Testis (tissue), 3 donors: ENCODE results near the gene FAM47E. TPM values are rescaled to one million over a fixed set of nuclear protein-coding genes. Genes with fewer than 3 reads are reported as not detected.

ENCODE experiments used
- DNase-seq: peaks from one replicate; pipeline ENCODE4 v3.0.0-alpha.2; 2019
- H3K27ac ChIP-seq, 2 donors: fragments of 200-600 bp; sonication (generic); one replicate each; pipeline ENCODE4 v1.5.1; 2019
- H3K27me3 ChIP-seq: fragments of 200-600 bp; sonication (generic); one replicate; pipeline ENCODE4 v1.5.1; 2019
- H3K36me3 ChIP-seq: fragments of 200-600 bp; sonication (generic); one replicate; pipeline ENCODE4 v1.5.1; 2017; ENCODE audit warnings: low read depth; ENCODE audit errors: missing control alignments
- H3K4me1 ChIP-seq: fragments of 200-600 bp; sonication (generic); one replicate; pipeline ENCODE4 v1.5.1; 2019
- H3K4me3 ChIP-seq, 2 donors: fragments of 200-600 bp; sonication (generic); one replicate each; pipeline ENCODE4 v1.5.1; 2017 to 2019
- H3K9me3 ChIP-seq: fragments of 200-600 bp; sonication (generic); one replicate; pipeline ENCODE4 v1.5.1; 2017
- POLR2A ChIP-seq: fragments of 450-650 bp; IDR thresholded peaks from one replicate; pipeline ENCODE4 v1.6.1; 2017; ENCODE audit warnings: antibody characterized with exemption, mild to moderate bottlenecking, moderate library complexity
- WGBS, 2 donors: methylation state at CpG; one replicate each; pipeline ENCODE4 v1.1.5; 2018; 5-methylcytosine and 5-hydroxymethylcytosine counted together
- intact Hi-C: fragments of 100-400 bp; cut with DNase I; formaldehyde crosslinking; loops from one replicate; pipeline ENCODE4 v1.15.1; 2023; ENCODE audit warnings: low total_unique reads
- polyA plus RNA-seq: library from polyadenylated mRNA; stranded (reverse); fragments of 350-450 nt; fragmentation: Illumina TruSeq; extraction: RNeasy Lipid Tissue Mini Kit (QIAGEN cat#74804); gene quantifications from one replicate; pipeline ENCODE4 v1.2.3, GENCODE V29; 2014; ENCODE audit warnings: low read depth, low replicate concordance; ENCODE audit not compliant: insufficient read depth
- total RNA-seq, 2 donors: library from RNA; depleted of rRNA; stranded (reverse); fragments of >200 nt; gene quantifications; one replicate each; pipeline ENCODE4 v1.2.3, GENCODE V29; 2016
- TF ChIP-seq, protein P1 (sequence below), 3 experiments: fragments of 450-650 bp in 2 of 3; fragments of 200-600 bp in 1 of 3; sonication (generic) in 1 of 3; IDR thresholded peaks; one replicate each; pipeline ENCODE4 v1.5.1; 2016 to 2019; ENCODE audit warnings: antibody characterized with exemption in 3 of 3, mild to moderate bottlenecking in 2 of 3, moderate library complexity in 1 of 3

The FAM47E gene
- total and polyA plus RNA-seq, 3 donors from 2014 or later = 11.0 to 22.8 (median 15.4) TPM

DNA sequence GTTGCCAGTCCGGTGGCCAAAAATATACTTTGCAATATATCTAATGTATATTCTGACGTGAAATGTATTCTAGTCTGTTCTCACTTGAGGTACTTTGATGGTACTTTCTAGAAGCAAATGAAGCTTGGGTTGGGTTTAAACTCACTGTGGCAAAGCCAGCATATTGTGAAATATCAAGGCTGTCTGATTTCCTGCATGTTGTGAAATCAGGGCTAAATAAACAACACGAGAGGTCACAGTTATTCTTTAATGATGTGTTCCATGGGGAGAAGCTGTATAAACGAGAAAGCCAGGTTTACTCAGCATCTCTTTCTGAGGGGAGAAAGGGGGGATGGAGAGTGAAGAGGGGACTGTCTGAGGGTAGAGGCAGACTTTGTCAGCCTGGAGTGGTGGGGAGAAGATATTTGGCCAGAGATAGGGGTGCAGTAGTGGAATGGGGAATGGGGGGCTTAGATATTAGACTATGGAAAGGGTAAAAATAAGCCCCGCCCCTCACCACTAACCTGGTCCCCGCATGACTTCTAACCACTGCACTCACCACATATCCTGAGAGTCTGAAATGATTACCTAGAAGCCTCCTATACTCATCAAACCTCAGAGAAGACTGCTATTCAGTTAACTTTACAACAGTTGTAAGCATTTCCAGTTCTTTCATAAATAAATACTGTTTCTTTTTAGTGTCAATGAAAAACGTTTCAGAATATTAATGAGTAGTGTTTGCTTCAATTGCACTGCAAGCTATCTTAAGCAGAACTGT, 32.0 kb upstream of the FAM47E start:
- 65 to 70% methylated on average over 7 of the region's 7 CpGs for WGBS, 2 donors
- no peak overlapping the region for H3K4me3 ChIP-seq
- intact Hi-C loops = no loop called here
- H3K27ac ChIP-seq = no peak overlapping the region
- DNase-seq = no peak
- no peaks in the 10 kb centered on the region for H3K9me3 ChIP-seq
- no peaks in the 10 kb centered on the region for H3K27me3 ChIP-seq
- H3K36me3 ChIP-seq = no peaks in the 10 kb centered on the region
- TF ChIP-seq, protein P1, sequence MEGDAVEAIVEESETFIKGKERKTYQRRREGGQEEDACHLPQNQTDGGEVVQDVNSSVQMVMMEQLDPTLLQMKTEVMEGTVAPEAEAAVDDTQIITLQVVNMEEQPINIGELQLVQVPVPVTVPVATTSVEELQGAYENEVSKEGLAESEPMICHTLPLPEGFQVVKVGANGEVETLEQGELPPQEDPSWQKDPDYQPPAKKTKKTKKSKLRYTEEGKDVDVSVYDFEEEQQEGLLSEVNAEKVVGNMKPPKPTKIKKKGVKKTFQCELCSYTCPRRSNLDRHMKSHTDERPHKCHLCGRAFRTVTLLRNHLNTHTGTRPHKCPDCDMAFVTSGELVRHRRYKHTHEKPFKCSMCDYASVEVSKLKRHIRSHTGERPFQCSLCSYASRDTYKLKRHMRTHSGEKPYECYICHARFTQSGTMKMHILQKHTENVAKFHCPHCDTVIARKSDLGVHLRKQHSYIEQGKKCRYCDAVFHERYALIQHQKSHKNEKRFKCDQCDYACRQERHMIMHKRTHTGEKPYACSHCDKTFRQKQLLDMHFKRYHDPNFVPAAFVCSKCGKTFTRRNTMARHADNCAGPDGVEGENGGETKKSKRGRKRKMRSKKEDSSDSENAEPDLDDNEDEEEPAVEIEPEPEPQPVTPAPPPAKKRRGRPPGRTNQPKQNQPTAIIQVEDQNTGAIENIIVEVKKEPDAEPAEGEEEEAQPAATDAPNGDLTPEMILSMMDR (IDR thresholded peaks at IDR 0.05) = no peak
- TF ChIP-seq POLR2A = no peak
- H3K4me1 ChIP-seq = peaks cover 1% of the 10 kb centered on the region

DNA sequence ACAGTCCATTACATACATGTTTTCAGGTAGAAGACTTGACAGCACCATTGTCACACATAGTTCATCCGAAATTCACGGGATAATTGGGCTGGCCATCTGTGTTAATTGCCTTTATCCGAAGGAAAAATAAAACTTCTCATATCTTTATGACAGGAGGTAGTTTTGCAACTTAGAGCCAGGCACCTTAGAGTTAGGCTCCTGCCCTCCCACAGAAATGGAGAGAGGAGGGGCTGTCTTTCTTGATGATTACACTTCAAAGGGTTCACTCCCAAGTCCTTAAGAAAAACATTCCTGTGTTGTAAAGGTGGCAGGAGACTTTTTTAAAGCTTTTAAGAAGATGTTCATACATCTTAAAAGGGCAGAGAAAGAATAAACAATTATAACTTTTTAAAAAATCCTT, 27.4 kb upstream of the FAM47E start:
- intact Hi-C loops = no loop called here
- no peaks in the 10 kb centered on the region for H3K9me3 ChIP-seq
- H3K27ac ChIP-seq = no peak overlapping the region
- WGBS, 2 donors = 53 to 59% methylated on average over 3 of the region's 3 CpGs
- no peak for DNase-seq
- H3K36me3 ChIP-seq = no peaks in the 10 kb centered on the region
- no peaks in the 10 kb centered on the region for H3K4me1 ChIP-seq
- TF ChIP-seq, protein P1 (IDR thresholded peaks at IDR 0.05) = no peak
- TF ChIP-seq POLR2A = no peak
- H3K27me3 ChIP-seq = no peaks in the 10 kb centered on the region
- H3K4me3 ChIP-seq = no peak overlapping the region

DNA sequence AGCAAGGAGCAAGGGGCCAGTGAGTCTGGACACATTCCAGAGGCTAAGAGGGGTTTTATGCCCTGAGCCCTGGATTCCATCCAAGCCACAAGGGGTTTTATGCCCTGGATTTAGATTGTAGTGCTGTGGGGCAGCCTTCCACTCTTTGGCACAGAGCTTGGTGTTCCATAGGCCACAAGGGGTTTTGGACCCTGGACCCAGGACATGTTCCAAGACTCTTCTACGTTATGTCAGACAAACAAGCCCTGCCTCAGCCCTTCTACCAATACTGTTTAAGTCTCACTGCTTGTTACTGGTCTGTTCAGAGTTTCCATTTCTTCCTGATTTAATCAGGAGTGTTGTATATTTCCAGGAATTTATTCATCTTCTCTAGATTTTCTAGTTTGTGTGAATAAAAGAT, 25.1 kb upstream of the FAM47E start:
- DNase-seq = no peak

DNA sequence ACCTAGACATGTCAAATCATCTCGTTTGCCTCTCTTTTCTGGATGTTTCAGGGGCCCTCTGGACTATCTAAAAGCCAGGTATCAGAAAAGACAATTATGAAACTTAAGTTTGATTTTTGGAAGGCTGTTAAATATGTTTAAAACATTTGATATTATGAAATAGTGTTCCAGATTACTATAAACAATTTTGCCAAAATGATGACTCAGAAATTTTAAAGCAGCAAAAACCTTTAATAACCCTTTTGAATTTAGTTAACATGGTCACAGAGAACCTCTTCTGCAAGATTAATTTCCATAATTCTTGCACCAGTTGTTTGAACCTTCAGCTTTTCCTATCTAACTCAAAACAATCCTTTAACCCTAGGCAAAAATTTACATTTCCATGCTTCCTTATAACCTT, 18.8 kb upstream of the FAM47E start:
- intact Hi-C loops = no loop called here

More for the DNA sequence above, 25.1 kb upstream of the FAM47E start:
- 0% methylated on average over 1 of the region's 1 CpG for WGBS, 2 donors
- Histone ChIP-seq H3K4me3 (no peak overlapping the region), H3K9me3 (no peaks in the 10 kb centered on the region), H3K36me3 (no peaks in the 10 kb centered on the region), H3K27ac (no peak overlapping the region), H3K27me3 (no peaks in the 10 kb centered on the region), H3K4me1 (no peaks in the 10 kb centered on the region)
- intact Hi-C loops = no loop called here
- TF ChIP-seq, protein P1 (IDR thresholded peaks at IDR 0.05) = no peak

More for the DNA sequence above, 18.8 kb upstream of the FAM47E start:
- no peaks in the 10 kb centered on the region for H3K27me3 ChIP-seq
- no peak for TF ChIP-seq POLR2A
- TF ChIP-seq, protein P1 (IDR thresholded peaks at IDR 0.05) = no peak
- H3K4me3 ChIP-seq = no peak overlapping the region
- no peaks in the 10 kb centered on the region for H3K4me1 ChIP-seq
- 82 to 86% methylated on average over 1 of the region's 1 CpG for whole genome bisulfite sequencing, 2 donors
- no peak for DNase-seq
- no peaks in the 10 kb centered on the region for H3K36me3 ChIP-seq
- H3K27ac ChIP-seq = no peak overlapping the region
- H3K9me3 ChIP-seq = no peaks in the 10 kb centered on the region
